Common myeloid progenitor, CD34-positive (primary cell): Measurements from ENCODE around the gene PDZD8.

Source experiments
- CTCF ChIA-PET: fragments of 350-600 bp; sonication (Branson Sonifier 250); formaldehyde crosslinking; loops from one replicate; lab custom pipeline; 2021; ENCODE audit warnings: antibody characterized with exemption; lab: Charles Lee
- POLR2A ChIA-PET: fragments of 350-600 bp; sonication (Branson Sonifier 250); formaldehyde crosslinking; loops from one replicate; lab custom pipeline; 2021; ENCODE audit warnings: antibody characterized with exemption; lab: Charles Lee
- DNase-seq, 3 donors: peaks; one replicate each; pipeline versions ENCODE4 v3.0.0 to v3.0.0-alpha.2; 2013
- H3K27ac ChIP-seq, 2 experiments: 1 replicate in 1 of 2; 2 replicates in 1 of 2; pipeline ENCODE4 v1.7.0; 2013; ENCODE audit warnings: inconsistent platforms in 2 of 2, low read length in 2 of 2, mild to moderate bottlenecking in 2 of 2, low read depth in 1 of 2, moderate library complexity in 1 of 2; ENCODE audit not compliant: severe bottlenecking in 2 of 2, insufficient read depth in 1 of 2, poor library complexity in 1 of 2
- H3K27me3 ChIP-seq, 5 experiments: replicated peaks in 2 of 5; 1 replicate in 3 of 5; 2 replicates in 2 of 5; pipeline versions ENCODE4 v1.6.1 to v1.7.0; 2013; ENCODE audit warnings: low read length in 4 of 5, mild to moderate bottlenecking in 2 of 5, moderate library complexity in 2 of 5, inconsistent platforms in 1 of 5; ENCODE audit not compliant: insufficient read depth in 5 of 5, control insufficient read depth in 4 of 5
- H3K36me3 ChIP-seq, 4 experiments: 1 replicate in 2 of 4; 2 replicates in 2 of 4; pipeline versions ENCODE4 v1.6.1 to v1.7.0; 2013; ENCODE audit warnings: low read length in 3 of 4, control low read depth in 1 of 4, mild to moderate bottlenecking in 1 of 4; ENCODE audit not compliant: control insufficient read depth in 4 of 4, insufficient read depth in 4 of 4
- H3K4me1 ChIP-seq, 4 experiments: 1 replicate in 3 of 4; 2 replicates in 1 of 4; pipeline versions ENCODE4 v1.6.1 to v1.7.1; 2013; ENCODE audit warnings: low read length in 3 of 4, mild to moderate bottlenecking in 3 of 4, control low read depth in 1 of 4, inconsistent platforms in 1 of 4, moderate library complexity in 1 of 4; ENCODE audit not compliant: control insufficient read depth in 4 of 4, insufficient read depth in 4 of 4; ENCODE audit errors: control extremely low read depth in 1 of 4
- H3K4me3 ChIP-seq, 7 experiments: 1 replicate in 4 of 7; 2 replicates in 3 of 7; pipeline versions ENCODE4 v1.5.1 to v1.7.0; 2013; ENCODE audit warnings: mild to moderate bottlenecking in 7 of 7, low read length in 6 of 7, moderate library complexity in 6 of 7, inconsistent platforms in 2 of 7, low read depth in 2 of 7, control low read depth in 1 of 7; ENCODE audit not compliant: insufficient read depth in 4 of 7, control insufficient read depth in 1 of 7; ENCODE audit errors: extremely low read depth in 1 of 7
- H3K9me3 ChIP-seq, 5 experiments: 1 replicate in 4 of 5; 2 replicates in 1 of 5; pipeline versions ENCODE4 v1.6.1 to v1.7.1; 2013; ENCODE audit warnings: low read length in 4 of 5, mild to moderate bottlenecking in 2 of 5, inconsistent platforms in 1 of 5, low read depth in 1 of 5, moderate library complexity in 1 of 5; ENCODE audit not compliant: control insufficient read depth in 4 of 5, insufficient read depth in 2 of 5; ENCODE audit errors: control extremely low read depth in 1 of 5
- WGBS: methylation state at CpG from one replicate; pipeline ENCODE4 v1.1.5; 2013; ENCODE audit not compliant: insufficient coverage; 5-methylcytosine and 5-hydroxymethylcytosine counted together

PDZD8 gene

DNA sequence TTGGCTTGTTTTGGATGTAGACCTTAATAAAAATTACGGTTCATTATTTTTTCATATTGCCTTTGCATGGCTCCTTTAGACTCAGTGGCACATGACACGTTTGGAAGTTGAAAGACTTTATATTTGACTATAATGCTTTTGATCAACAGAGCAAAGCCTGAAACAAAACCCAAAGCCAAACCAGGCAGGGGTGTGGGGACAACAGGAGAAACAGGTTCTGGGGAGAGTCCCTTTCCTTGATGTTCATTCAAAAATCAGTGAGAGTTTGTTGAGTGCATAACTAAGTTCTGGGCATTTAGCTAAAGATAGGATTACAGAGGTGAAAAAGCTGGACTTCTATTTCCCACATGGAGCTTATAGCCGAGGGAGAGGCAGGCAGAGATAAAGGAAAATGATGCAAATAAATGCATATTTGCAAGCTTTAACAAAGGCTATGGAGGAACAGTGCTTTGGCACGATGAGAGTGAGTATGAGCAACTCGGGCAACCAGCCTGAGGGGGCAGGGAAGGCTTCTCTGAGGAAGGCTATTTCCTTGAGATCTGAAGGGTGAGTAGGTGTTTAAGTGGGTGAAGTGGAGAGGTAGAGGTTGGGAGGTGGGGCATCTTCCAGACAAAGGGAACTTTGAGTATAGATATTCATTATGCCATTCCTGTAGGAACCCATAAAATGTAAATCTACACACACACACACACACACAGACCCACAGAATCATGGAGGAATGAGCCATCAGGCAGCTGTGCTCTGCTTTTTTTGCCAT lies 34.5 kb upstream of the PDZD8 start:
- Histone ChIP-seq H3K27ac (peak overlapping the region; percentile 77 to 84), H3K27me3 (no peaks in the 10 kb centered on the region), H3K36me3 (no peaks in the 10 kb centered on the region), H3K9me3 (no peaks in the 10 kb centered on the region), H3K4me3 (no peak overlapping the region), H3K4me1 (peaks cover 21 to 75% (median 64%) of the 10 kb centered on the region in 4 experiments)
- DNase-seq: no peak
- ChIA-PET POLR2A (no interaction called here), CTCF (interaction anchor here (0.8 to 1.7 kb wide), 5 partner anchors 12 to 91 kb away, joined by 3 to 5 read pairs (median 3); no protein-coding TSS in a partner anchor)
- 83% methylated on average over 3 of the region's 5 CpGs for WGBS

DNA sequence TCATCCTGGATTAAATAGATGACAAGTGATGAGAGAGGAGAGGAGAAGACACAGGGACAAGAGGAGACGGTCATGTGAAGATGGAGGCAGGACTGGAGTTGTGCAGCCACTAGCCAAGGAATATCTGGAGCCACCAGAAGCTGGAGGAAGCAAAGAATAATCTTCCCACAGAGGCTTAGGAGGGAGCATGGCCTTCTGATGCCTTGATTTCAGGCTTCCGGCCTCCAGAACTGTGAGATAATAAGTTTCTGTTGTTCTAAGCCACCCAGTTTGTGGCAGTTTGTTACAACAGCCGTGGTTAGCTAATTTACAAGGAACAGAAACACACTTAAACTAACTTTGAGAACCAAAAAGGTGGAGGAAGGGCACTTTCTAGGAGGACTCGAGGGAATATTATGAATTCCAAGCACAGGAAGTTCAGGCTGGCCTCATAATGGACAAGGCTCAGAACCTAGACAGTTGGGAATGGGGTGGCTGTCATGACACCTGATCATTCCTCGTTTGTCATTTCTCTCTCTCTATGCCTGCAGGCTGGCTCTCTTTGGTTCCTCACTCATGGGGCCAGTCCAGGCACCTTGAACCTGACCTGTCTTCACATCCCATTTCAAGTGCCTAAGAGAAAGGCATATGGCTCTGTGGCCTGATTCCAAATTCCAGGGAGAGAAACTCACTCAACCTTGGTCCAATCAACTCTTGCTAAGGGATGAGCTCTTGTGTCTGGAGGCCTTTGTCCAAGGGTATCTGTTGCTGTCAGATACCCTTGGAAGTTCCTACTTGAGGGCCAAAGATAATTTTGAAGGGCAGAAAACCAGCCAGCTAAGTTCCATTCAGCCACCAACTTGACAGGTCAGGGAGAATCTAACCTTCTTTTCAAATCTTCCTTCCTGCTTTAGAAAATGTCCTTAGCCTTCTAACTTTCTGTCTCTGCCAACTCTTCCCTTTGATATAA lies 33.5 kb upstream of the PDZD8 start:
- CTCF ChIA-PET: interaction anchor here (0.8 to 1.7 kb wide), 8 partner anchors 11 to 39 kb away, joined by 3 to 5 read pairs (median 3); no protein-coding TSS in a partner anchor
- Histone ChIP-seq H3K4me1 (peaks cover 15 to 68% (median 58%) of the 10 kb centered on the region in 4 experiments), H3K36me3 (no peaks in the 10 kb centered on the region), H3K9me3 (no peaks in the 10 kb centered on the region), H3K27ac (peak overlapping the region; percentile 77 to 84), H3K27me3 (no peaks in the 10 kb centered on the region), H3K4me3 (peak overlapping the region in 1 of 7 experiments; percentile 7)
- peak in 2 of 3 donors; percentile 57 to 75 for DNase-seq
- 62% methylated on average over 5 of the region's 5 CpGs for WGBS
- POLR2A ChIA-PET: no interaction called here

DNA sequence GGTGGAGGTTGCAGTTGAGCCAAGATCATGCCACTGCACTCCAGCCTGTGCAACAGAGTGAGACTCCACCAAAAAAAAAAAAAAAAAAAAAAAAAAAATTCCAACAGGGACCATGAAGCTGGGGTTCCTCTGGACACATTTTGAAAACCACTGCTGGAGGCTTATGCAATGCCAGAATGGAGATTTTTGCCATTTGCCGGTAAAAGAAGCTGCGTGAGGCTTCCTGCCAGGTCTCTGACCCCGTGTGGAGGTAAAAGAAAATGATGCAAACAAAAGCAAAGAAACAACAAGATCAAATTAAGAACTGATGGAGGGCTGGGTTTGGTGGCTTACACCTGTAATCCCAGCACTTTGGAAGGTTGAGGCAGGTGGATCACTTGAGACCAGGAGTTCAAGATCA lies 30.5 kb upstream of the PDZD8 start:
- Histone ChIP-seq H3K4me3 (no peak overlapping the region), H3K9me3 (peaks cover 0 to 1% (median 0%) of the 10 kb centered on the region in 5 experiments), H3K27ac (no peak overlapping the region), H3K27me3 (no peaks in the 10 kb centered on the region), H3K36me3 (no peaks in the 10 kb centered on the region), H3K4me1 (peaks cover 13 to 50% (median 37%) of the 10 kb centered on the region in 4 experiments)
- DNase-seq: no peak
- CTCF ChIA-PET: interaction anchor here (1.2 kb wide), 1 partner anchor 11 kb away, joined by 3 read pairs; no protein-coding TSS in a partner anchor
- POLR2A ChIA-PET: no interaction called here
- WGBS: 56% methylated on average over 1 of the region's 3 CpGs

DNA sequence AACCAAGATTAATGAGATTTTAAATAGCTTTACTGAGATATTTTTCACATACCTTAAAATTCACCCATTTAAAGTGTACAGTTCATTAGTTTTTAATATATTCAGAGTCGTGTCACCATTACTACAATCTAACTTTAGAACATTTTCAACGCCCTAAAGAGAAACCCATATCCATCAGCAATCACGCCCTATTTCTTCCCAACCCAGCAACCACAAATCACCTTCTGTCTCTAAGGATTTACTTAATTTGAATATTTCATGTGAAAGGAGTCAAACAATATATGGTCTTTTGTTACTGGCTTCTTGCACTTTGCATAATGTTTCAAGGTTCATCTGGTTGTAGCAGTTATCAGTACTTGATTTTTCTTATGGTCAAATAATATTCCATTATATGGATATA lies 25.1 kb upstream of the PDZD8 start:
- WGBS: no CpG with 5 or more reads among the region's 3 CpGs
- Histone ChIP-seq H3K4me1 (peaks cover 0 to 7% (median 0%) of the 10 kb centered on the region in 4 experiments), H3K27me3 (no peaks in the 10 kb centered on the region), H3K9me3 (peaks cover 0 to 1% (median 0%) of the 10 kb centered on the region in 5 experiments), H3K27ac (no peak overlapping the region), H3K36me3 (no peaks in the 10 kb centered on the region), H3K4me3 (no peak overlapping the region)
- POLR2A ChIA-PET: no interaction called here
- CTCF ChIA-PET: no interaction called here
- no peak for DNase-seq

DNA sequence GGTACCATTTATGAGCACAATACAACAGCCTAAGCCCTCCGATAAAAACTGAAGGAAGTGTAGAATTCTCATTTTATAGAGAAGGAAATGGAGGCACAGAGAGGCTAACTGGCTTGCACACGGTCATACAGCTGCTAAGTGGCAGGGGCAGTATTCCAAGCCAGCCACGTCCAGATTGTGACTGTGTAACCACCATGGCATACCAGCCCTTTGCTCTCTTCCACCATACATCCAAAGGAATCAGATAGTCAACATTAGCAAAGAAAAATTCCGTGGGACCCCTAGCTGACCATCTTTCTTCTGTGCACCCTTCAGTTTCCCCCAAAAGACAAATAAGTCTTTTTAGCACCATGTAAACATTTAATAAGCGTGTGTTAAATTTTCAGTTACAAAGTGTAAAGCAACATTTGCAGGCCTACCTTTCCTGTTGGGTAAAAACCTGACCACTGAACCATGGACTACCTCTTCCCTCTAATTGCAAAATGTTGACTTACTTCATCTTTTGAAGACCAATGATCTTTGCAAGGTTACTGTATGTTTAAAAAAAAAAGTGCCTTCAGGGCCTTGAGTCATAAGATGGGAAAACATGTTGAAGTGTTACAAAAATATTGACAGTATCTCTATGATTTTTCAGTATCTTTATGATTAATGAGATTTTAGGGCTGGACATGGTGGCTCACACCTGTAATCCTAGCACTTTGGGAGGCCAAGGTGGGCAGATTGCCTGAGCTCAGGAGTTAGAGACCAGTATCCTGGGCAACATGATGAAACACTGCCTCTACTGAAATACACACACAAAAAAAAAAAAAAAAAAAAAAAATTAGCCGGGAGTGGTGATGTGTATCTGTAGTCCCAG lies 24.3 kb upstream of the PDZD8 start:
- H3K27me3 ChIP-seq: no peaks in the 10 kb centered on the region
- POLR2A ChIA-PET: no interaction called here
- H3K9me3 ChIP-seq: peaks cover 0 to 1% (median 0%) of the 10 kb centered on the region in 5 experiments
- H3K4me1 ChIP-seq: peaks cover 0 to 3% (median 0%) of the 10 kb centered on the region in 4 experiments
- DNase-seq: no peak
- no peaks in the 10 kb centered on the region for H3K36me3 ChIP-seq
- no peak overlapping the region for H3K27ac ChIP-seq
- H3K4me3 ChIP-seq: no peak overlapping the region
- CTCF ChIA-PET: no interaction called here
- WGBS: 84% methylated on average over 3 of the region's 6 CpGs

DNA sequence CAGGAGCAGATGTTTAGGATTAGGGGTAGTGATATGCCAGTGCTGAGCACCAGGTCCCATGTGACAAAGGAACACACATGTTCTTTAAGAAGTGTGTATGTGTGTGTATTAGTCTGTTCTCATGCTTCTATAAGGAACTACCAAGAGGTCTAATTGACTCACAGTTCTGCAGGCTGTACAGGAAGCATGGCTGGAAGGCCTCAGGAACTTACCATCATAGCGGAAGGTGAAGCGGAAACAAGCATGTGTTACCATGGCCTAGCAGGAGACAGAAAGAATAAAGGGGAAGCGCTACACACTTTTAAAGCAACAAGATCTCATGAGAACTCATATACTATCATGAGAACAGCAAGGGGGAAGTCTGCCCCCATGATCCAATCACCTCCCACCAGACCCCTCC lies 22.8 kb upstream of the PDZD8 start:
- peaks cover 0 to 1% (median 0%) of the 10 kb centered on the region in 5 experiments for H3K9me3 ChIP-seq
- POLR2A ChIA-PET: no interaction called here
- no peaks in the 10 kb centered on the region for H3K27me3 ChIP-seq
- no peak overlapping the region for H3K4me3 ChIP-seq
- H3K27ac ChIP-seq: no peak overlapping the region
- DNase-seq: peak in 2 of 3 donors; percentile 61 to 77
- whole genome bisulfite sequencing: no CpG with 5 or more reads among the region's 3 CpGs
- no peaks in the 10 kb centered on the region for H3K36me3 ChIP-seq
- CTCF ChIA-PET: no interaction called here
- H3K4me1 ChIP-seq: peaks cover 0 to 3% (median 0%) of the 10 kb centered on the region in 4 experiments
